Kidney epithelial cell (primary cell): ENCODE measurements around the gene TRIM39. TPM values are rescaled to one million over a fixed set of nuclear protein-coding genes. Genes with fewer than 3 reads are reported as not detected.

ENCODE experiments used
- DNase-seq: peaks from one replicate; pipeline ENCODE4 v3.0.0-alpha.2; 2010; ENCODE audit warnings: low read depth
- H3K27me3 ChIP-seq: 2 replicates; pipeline ENCODE4 v1.6.0; 2011; ENCODE audit warnings: low read length; ENCODE audit not compliant: control insufficient read depth, insufficient read depth
- H3K36me3 ChIP-seq: 2 replicates; pipeline ENCODE4 v1.5.1; 2011; ENCODE audit warnings: low read length; ENCODE audit not compliant: control insufficient read depth, insufficient read depth
- H3K4me3 ChIP-seq: 2 replicates; pipeline ENCODE4 v1.5.1; 2011; ENCODE audit warnings: low read depth, mild to moderate bottlenecking, control low read depth, low read length
- total RNA-seq: library from RNA; depleted of rRNA; stranded (reverse); fragments of >200 nt; gene quantifications from 2 replicates; pipeline ENCODE4 v1.2.3, GENCODE V29; 2015
- TF ChIP-seq, protein P1 (sequence below): IDR thresholded peaks from 2 replicates; pipeline ENCODE4 v1.5.1; 2011; ENCODE audit warnings: mild to moderate bottlenecking, moderate library complexity, low read length, control low read depth, inconsistent platforms; ENCODE audit not compliant: insufficient read depth, poor library complexity, severe bottlenecking

The TRIM39 gene
- total RNA-seq, 1 donor from 2014 or later = 16.1 TPM

DNA sequence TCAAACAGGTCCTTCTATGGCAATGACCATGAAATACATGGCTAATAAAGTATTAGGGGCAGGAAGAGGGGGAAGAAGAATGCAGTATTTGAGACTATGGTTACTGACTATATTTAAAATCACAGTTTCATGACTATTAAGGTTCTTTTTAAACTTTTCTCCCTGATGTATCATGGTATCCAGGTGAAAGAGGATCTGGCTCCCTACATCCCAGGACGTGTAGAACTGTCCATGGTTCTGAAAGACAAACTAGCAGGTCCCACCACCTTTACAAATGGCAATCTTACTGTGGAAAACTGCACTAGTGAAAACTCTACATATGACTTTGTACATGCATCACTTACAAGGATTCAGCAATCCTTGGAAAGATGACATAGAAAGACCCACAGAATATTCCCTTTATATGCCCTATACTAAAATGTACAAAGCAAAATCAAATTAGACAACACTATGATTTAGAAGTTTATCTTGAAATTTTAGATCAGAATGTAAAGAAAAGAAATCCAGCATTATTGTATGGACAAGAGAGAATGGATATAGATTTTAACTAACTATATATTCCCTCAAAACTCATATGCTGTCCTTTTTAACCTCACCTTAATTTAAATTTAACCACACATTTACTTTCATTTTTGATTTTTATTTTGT is 51.7 kb downstream of the TRIM39 start:
- peak; percentile 2 for DNase-seq
- TF ChIP-seq, protein P1, sequence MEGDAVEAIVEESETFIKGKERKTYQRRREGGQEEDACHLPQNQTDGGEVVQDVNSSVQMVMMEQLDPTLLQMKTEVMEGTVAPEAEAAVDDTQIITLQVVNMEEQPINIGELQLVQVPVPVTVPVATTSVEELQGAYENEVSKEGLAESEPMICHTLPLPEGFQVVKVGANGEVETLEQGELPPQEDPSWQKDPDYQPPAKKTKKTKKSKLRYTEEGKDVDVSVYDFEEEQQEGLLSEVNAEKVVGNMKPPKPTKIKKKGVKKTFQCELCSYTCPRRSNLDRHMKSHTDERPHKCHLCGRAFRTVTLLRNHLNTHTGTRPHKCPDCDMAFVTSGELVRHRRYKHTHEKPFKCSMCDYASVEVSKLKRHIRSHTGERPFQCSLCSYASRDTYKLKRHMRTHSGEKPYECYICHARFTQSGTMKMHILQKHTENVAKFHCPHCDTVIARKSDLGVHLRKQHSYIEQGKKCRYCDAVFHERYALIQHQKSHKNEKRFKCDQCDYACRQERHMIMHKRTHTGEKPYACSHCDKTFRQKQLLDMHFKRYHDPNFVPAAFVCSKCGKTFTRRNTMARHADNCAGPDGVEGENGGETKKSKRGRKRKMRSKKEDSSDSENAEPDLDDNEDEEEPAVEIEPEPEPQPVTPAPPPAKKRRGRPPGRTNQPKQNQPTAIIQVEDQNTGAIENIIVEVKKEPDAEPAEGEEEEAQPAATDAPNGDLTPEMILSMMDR = no peak
- Histone ChIP-seq H3K4me3 (no peak overlapping the region), H3K27me3 (peaks cover 2% of the 10 kb centered on the region), H3K36me3 (no peaks in the 10 kb centered on the region)

DNA sequence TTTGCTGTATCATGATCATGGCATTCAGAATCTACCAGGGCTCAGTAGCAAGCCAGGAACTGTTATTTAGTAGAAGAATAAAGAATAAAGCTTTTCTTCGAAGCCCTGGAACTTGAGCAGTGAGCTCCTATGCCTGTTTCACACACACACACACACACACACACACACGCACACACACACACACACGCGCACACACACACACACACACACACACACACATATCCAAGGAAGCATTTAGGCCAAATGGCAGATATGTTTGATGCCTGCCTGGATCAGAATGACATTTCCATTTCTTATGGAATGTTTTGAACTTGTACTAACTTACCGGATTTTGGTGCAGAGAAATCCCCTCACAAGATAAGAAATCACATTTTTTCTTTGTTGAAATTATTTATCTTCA is 53.7 kb downstream of the TRIM39 start:
- DNase-seq = no peak
- no peaks in the 10 kb centered on the region for H3K36me3 ChIP-seq
- H3K27me3 ChIP-seq = peaks cover 2% of the 10 kb centered on the region
- TF ChIP-seq, protein P1 = no peak
- H3K4me3 ChIP-seq = no peak overlapping the region

DNA sequence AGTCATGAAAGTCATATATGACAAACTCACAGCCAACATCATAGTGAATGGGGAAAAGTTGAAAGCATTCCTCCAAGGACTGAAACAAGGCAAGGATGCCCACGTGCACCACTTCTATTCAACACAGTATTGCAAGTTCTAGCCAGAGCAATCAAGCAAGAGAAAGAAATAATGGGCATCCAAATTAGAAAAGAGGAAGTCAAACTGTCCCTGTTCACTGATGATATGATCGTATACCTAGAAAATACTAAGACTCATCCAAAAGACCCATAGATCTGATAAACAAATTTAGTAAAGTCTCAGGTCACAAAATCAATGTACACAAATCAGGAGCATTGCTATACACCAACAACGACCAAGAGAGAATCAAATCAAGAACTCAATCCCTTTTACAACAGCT is 59.4 kb downstream of the TRIM39 start:
- Histone ChIP-seq H3K27me3 (peaks cover 4% of the 10 kb centered on the region), H3K4me3 (no peak overlapping the region), H3K36me3 (no peaks in the 10 kb centered on the region)
- TF ChIP-seq, protein P1 = no peak
- DNase-seq = no peak

DNA sequence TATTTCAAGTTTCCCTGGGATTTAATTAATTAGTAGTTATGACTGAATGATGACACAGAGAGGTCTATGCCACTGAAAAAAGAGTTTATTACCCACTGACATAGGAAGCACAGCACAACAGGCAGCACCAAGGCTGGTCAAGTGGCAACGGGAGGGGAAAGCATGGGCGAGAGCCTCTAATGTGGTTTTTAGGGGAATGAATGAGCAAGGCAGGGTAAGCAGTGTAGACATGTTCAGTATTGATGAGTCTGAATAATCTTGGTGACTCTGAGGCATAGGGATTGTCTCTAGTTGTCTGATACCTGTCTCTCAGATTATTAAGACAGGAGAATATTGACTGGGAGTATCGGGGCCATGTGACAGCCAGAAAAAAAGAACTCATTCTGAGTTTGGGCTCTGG is 64.5 kb downstream of the TRIM39 start:
- H3K36me3 ChIP-seq = no peaks in the 10 kb centered on the region
- no peak overlapping the region for H3K4me3 ChIP-seq
- TF ChIP-seq, protein P1 = no peak
- no peak for DNase-seq
- peaks cover 9% of the 10 kb centered on the region for H3K27me3 ChIP-seq

Other genes with a start within 250 kb of the TRIM39 start
- gene TRIM31, start 213.8 kb upstream of the TRIM39 start, total RNA-seq = not detected in 2 replicates
- not detected in 2 replicates for gene TRIM40, start 190.8 kb upstream of the TRIM39 start, total RNA-seq
- not detected in 2 replicates for gene TRIM10, start 165.7 kb upstream of the TRIM39 start, total RNA-seq
- not detected in 2 replicates for gene TRIM15, start 163.4 kb upstream of the TRIM39 start, total RNA-seq
- gene TRIM26, start 113.5 kb upstream of the TRIM39 start, total RNA-seq = 40.3 and 42.0 TPM in 2 replicates
- gene RPP21, start 18.2 kb downstream of the TRIM39 start, total RNA-seq = 74.3 and 94.5 TPM in 2 replicates
- gene HLA-E, start 162.6 kb downstream of the TRIM39 start, total RNA-seq = 109 and 115 TPM in 2 replicates
- 31.1 and 36.7 TPM in 2 replicates for gene GNL1, start 229.6 kb downstream of the TRIM39 start, total RNA-seq
- 8.6 and 10.1 TPM in 2 replicates for gene PRR3, start 230.4 kb downstream of the TRIM39 start, total RNA-seq
- gene ABCF1, start 244.5 kb downstream of the TRIM39 start, total RNA-seq = 46.3 and 57.7 TPM in 2 replicates